ENCODE results near the gene GPR146. TPM values are rescaled to one million over a fixed set of nuclear protein-coding genes. Genes with fewer than 3 reads are reported as not detected.
A peak's percentile ranks its signal among the peaks of the same experiment; 100 is the strongest.

Gene GPR146
- total RNA-seq, 1 experiment from 2014 or later = 2.9 TPM

- 0 out of 2 replicates have a peak, but pooled peaks have one; percentile 6 for ATAC-seq
- Histone ChIP-seq H3K27me3 (ENCODE audit: control insufficient read depth, insufficient read depth, low read length) (no peaks in the 10 kb centered on the region), H3K9me3 (ENCODE audit: control insufficient read depth, insufficient read depth, low read depth, low read length) (no peaks in the 10 kb centered on the region), H3K4me1 (ENCODE audit: control insufficient read depth, insufficient read depth, low read length) (peaks cover 33% of the 10 kb centered on the region), H3K4me3 (ENCODE audit: low read depth in 2 of 2, low read length in 2 of 2) (no peak overlapping the region), H3K36me3 (ENCODE audit: control insufficient read depth, insufficient read depth, low read length) (no peaks in the 10 kb centered on the region), H3K27ac (ENCODE audit: low read length) (no peak overlapping the region)
- ChIA-PET POLR2A (no interaction called here), CTCF (interaction anchor here (0.8 kb wide), 1 partner anchor 16 kb away, joined by 3 read pairs; no protein-coding TSS in a partner anchor)
- no peak for DNase-seq (ENCODE audit: low read depth, low spot score)
- intact Hi-C loops (cut with micrococcal nuclease; ENCODE audit: unreplicated experiment) = no loop called here
- TF ChIP-seq POLR2AphosphoS5 (IDR thresholded peaks at IDR 0.05; ENCODE audit: low read depth, low read length) (no peak), TCF7L2 (IDR thresholded peaks at IDR 0.05; ENCODE audit: low read depth, low read length) (no peak), CTCF (IDR thresholded peaks at IDR 0.05) (no peak), SIN3A (IDR thresholded peaks at IDR 0.05; ENCODE audit: borderline replicate concordance, insufficient read depth, low read depth, low read length) (no peak), REST (IDR thresholded peaks at IDR 0.05; ENCODE audit: insufficient read depth in 1 of 2, low read depth in 2 of 2, low read length in 1 of 2) (no peak)
- in situ Hi-C loops (cut with HindIII; ENCODE audit: low pct_unique_long_range_greater_than_20kb, low sequenced_read_pairs) = no loop called here
- no TSS peak for BruUV-seq (replicated peaks)
These were observed 37.6 kb downstream of the GPR146 start for GRCh38 chr7:1081931-1082401.

GRCh38 chr7:1083729-1084657 is 39.6 kb downstream of the GPR146 start:
- intact Hi-C loops (cut with micrococcal nuclease; ENCODE audit: unreplicated experiment) (no loop called here), in situ Hi-C loops (cut with HindIII; ENCODE audit: low pct_unique_long_range_greater_than_20kb, low sequenced_read_pairs) (no loop called here)
- ATAC-seq = no peak
- TF ChIP-seq TCF7L2 (IDR thresholded peaks at IDR 0.05; ENCODE audit: low read depth, low read length) (no peak), REST (IDR thresholded peaks at IDR 0.05; ENCODE audit: insufficient read depth in 1 of 2, low read depth in 2 of 2, low read length in 1 of 2) (no peak), SIN3A (IDR thresholded peaks at IDR 0.05; ENCODE audit: borderline replicate concordance, insufficient read depth, low read depth, low read length) (no peak), CTCF (IDR thresholded peaks at IDR 0.05) (no peak), POLR2AphosphoS5 (IDR thresholded peaks at IDR 0.05; ENCODE audit: low read depth, low read length) (no peak)
- Histone ChIP-seq H3K36me3 (ENCODE audit: control insufficient read depth, insufficient read depth, low read length) (no peaks in the 10 kb centered on the region), H3K27ac (ENCODE audit: low read length) (no peak overlapping the region), H3K4me1 (ENCODE audit: control insufficient read depth, insufficient read depth, low read length) (peaks cover 53% of the 10 kb centered on the region), H3K4me3 (ENCODE audit: low read depth in 2 of 2, low read length in 2 of 2) (no peak overlapping the region), H3K9me3 (ENCODE audit: control insufficient read depth, insufficient read depth, low read depth, low read length) (no peaks in the 10 kb centered on the region), H3K27me3 (ENCODE audit: control insufficient read depth, insufficient read depth, low read length) (no peaks in the 10 kb centered on the region)
- ChIA-PET POLR2A (no interaction called here), CTCF (no interaction called here)
- BruUV-seq (replicated peaks) = no TSS peak
- DNase-seq (ENCODE audit: low read depth, low spot score) = no peak

Measured in Panc1 (cell line).